ENCODE results near the gene CYP2A6. TPM values are rescaled to one million over a fixed set of nuclear protein-coding genes. Genes with fewer than 3 reads are reported as not detected.
"Not testable (repeated sequence)": the region's sequence is repeated elsewhere in the genome, so short reads cannot be mapped to it uniquely, and the experiment has no call there.

Gene CYP2A6
- total and polyA plus RNA-seq, 2 experiments from 2014 or later = 0.42 TPM; not detected in 1

DNA sequence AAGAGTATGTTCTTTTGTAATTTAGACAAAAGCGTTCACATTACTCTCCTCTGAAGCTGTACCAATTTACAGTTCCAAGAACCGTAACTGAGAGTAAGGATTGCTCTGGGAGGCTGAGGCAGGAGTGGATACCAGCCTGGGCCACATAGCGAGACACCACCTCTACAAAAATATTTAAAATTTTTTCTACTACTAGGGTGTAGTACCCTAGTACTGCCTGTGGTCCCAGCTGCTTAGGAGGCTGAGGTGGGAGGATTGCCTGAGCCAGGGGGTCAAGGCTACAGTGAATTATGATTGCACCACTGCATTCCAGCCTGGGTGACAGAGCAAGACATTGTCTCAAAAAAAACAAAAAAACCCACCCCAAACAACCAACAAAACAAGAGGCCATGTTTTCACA is 12.1 kb upstream of the CYP2A6 start:
- H3K4me3 ChIP-seq = no peak overlapping the region
- TF ChIP-seq, protein P1, sequence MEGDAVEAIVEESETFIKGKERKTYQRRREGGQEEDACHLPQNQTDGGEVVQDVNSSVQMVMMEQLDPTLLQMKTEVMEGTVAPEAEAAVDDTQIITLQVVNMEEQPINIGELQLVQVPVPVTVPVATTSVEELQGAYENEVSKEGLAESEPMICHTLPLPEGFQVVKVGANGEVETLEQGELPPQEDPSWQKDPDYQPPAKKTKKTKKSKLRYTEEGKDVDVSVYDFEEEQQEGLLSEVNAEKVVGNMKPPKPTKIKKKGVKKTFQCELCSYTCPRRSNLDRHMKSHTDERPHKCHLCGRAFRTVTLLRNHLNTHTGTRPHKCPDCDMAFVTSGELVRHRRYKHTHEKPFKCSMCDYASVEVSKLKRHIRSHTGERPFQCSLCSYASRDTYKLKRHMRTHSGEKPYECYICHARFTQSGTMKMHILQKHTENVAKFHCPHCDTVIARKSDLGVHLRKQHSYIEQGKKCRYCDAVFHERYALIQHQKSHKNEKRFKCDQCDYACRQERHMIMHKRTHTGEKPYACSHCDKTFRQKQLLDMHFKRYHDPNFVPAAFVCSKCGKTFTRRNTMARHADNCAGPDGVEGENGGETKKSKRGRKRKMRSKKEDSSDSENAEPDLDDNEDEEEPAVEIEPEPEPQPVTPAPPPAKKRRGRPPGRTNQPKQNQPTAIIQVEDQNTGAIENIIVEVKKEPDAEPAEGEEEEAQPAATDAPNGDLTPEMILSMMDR (IDR thresholded peaks at IDR 0.05; ENCODE audit: low read depth, low read length) = no peak
- no peak overlapping the region for H3K27ac ChIP-seq
- H3K4me1 ChIP-seq (ENCODE audit: low read depth) = no peaks in the 10 kb centered on the region
- H3K27me3 ChIP-seq = no peaks in the 10 kb centered on the region
- no peaks in the 10 kb centered on the region for H3K9me3 ChIP-seq (ENCODE audit: low read depth)
- no peak for DNase-seq (ENCODE audit: low read depth in 1 of 2, low spot score in 1 of 2)
- no peaks in the 10 kb centered on the region for H3K36me3 ChIP-seq

DNA sequence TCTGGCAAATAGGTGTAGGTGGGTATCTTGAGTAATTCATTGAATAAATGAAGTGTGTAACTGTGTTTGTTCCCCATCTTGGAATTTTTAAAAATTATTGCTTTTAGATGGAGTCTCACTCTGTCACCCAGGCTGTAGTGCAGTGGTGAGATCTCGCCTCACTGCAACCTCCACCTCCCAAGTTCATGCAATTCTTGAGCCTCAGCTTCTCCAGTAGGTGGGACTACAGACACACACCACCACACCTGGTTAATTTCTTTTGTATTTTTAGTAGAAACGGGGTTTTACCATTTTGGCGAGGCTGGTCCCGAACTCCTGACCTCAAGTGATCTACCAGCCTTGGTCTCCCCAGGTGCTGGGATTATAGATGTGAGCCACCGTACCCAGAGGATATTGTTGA is 7.9 kb upstream of the CYP2A6 start:
- H3K27me3 ChIP-seq = no peaks in the 10 kb centered on the region
- DNase-seq (ENCODE audit: low read depth in 1 of 2, low spot score in 1 of 2) = no peak
- TF ChIP-seq, protein P1 (IDR thresholded peaks at IDR 0.05; ENCODE audit: low read depth, low read length) = no peak
- H3K27ac ChIP-seq = no peak overlapping the region
- no peaks in the 10 kb centered on the region for H3K36me3 ChIP-seq
- no peak overlapping the region for H3K4me3 ChIP-seq
- no peaks in the 10 kb centered on the region for H3K9me3 ChIP-seq (ENCODE audit: low read depth)
- no peaks in the 10 kb centered on the region for H3K4me1 ChIP-seq (ENCODE audit: low read depth)

DNA sequence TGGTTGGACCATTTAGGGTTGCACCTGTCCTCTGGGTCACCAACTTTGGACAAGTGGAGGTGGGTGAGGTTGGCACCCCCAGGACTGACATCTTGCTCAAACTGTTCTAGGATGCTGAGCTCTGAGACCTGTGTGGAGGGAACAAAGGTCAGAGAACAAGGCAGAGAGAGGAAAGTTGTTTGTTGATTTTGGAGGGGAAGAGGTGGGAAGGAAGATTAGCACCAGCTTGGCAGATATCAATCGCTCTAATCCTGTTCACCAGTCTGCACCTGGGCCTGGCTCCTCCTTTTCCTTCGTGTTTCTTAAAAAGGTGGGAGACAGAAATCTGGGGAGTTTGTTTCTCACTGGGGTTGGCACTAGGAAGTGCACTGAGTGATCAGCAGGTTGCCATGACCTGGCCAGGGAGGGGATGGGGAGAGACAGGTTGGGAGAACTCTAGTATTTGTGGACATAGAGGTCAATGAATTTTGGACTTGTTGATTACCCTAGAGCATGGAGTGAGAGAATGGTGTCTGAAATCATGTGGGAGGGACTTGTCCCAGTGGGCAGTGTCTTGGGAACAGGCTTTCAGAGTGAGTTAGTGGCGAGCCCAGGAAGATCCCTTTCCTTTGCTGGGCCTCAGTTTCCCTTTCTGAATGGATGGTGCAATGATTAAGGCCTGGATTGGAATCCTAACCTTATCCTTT is 2.4 kb upstream of the CYP2A6 start:
- not testable (repeated sequence) for H3K9me3 ChIP-seq (ENCODE audit: low read depth); H3K4me1 ChIP-seq (ENCODE audit: low read depth); H3K27ac ChIP-seq; H3K4me3 ChIP-seq; DNase-seq (ENCODE audit: low read depth in 1 of 2, low spot score in 1 of 2); H3K36me3 ChIP-seq; H3K27me3 ChIP-seq

DNA sequence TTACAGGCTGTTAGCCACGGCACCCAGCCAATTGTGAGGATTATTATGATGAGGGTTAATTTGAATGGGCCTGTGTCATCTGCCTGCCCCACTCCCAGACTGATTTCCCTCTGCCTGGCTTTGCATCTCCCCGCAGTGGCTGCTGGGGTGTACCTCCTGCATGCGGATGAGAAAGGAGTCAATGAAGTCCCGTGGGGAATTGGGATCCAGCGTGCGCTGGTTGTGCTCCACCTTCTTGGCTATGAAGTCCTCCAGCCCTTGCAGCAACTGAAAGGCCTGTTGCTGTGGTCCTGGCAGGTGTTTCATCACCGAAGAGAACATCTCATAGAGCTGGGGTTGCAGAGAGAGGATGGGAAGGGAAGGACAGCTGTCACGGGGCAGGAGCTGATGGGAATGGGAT is 3.5 kb downstream of the CYP2A6 start:
- H3K27me3 ChIP-seq; H3K27ac ChIP-seq; H3K36me3 ChIP-seq; H3K9me3 ChIP-seq (ENCODE audit: low read depth); H3K4me3 ChIP-seq; DNase-seq (ENCODE audit: low read depth in 1 of 2, low spot score in 1 of 2); H3K4me1 ChIP-seq (ENCODE audit: low read depth): not testable (repeated sequence)

DNA sequence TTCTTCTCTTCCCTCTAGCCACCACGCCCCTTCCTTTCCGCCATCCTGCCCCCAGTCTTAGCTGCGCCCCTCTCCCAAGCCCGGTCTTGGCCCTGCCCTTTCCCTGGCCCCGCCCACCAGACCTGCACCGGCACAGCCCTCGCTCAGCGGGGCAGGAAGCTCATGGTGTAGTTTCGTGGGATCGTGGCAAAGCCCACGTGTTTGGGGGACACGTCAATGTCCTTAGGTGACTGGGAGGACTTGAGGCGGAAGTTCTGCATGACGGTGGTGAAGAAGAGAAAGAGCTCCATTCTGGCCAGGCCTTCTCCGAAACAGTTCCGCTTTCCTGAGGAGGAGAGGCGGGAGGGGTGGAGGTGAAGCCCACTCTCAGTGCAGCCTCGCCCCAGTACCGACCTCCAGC is 6.6 kb downstream of the CYP2A6 start:
- not testable (repeated sequence) for H3K27me3 ChIP-seq; H3K9me3 ChIP-seq (ENCODE audit: low read depth); H3K4me1 ChIP-seq (ENCODE audit: low read depth); H3K4me3 ChIP-seq; DNase-seq (ENCODE audit: low read depth in 1 of 2, low spot score in 1 of 2); H3K27ac ChIP-seq; H3K36me3 ChIP-seq

DNA sequence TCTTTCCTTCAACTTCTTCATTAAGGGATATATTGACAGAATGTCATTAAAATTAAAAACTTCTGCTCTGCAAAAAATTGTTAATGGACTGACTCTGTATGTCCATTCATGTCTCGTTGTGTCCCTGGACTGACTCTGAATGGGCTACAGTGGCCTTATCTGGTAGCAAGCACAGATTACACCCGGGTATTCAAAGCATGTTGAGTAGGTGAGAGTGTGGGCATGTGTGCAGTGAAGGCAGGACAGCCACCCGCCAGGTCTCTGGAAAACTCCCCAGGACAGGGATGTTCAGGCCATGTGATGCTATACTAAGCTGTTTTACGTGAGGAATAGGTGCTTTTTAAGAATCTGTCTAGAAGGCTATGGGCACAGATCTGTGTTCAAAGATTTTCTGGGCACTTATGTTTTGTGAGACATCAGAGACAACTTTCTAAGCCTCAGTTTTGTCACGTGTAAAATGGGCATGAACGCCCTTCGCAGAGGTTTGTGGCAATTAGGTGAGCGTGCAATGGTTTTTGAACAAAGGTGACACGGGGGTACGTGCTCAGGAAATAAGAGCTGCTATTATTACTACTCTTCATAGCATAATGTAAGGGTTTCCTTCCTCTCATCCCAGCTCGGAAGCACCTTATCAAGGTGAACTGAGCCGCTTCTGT is 7.1 kb downstream of the CYP2A6 start:
- H3K27ac ChIP-seq; H3K4me3 ChIP-seq; H3K36me3 ChIP-seq; DNase-seq (ENCODE audit: low read depth in 1 of 2, low spot score in 1 of 2); H3K27me3 ChIP-seq; H3K4me1 ChIP-seq (ENCODE audit: low read depth); H3K9me3 ChIP-seq (ENCODE audit: low read depth): not testable (repeated sequence)

DNA sequence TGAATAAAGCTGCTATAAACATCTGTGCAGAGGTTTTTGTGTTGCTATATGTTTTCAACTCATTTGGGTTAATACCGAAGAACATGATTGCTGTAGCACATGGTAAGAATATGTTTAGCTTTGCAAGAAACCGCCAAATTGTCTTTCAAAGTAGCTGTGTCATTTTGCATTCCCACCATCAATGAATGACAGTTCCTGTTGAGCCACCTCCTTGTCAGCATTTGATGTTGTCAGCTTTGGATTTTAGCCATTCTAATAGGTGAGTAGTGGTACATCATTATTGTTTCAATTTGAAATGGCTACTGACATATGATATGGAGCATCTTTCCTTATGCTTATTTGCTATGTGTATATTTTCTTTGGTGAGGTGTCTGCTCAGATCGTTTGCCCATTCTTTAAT is 8.2 kb downstream of the CYP2A6 start:
- not testable (repeated sequence) for DNase-seq (ENCODE audit: low read depth in 1 of 2, low spot score in 1 of 2); H3K4me3 ChIP-seq; H3K27ac ChIP-seq; H3K27me3 ChIP-seq; H3K36me3 ChIP-seq; H3K4me1 ChIP-seq (ENCODE audit: low read depth); H3K9me3 ChIP-seq (ENCODE audit: low read depth)

DNA sequence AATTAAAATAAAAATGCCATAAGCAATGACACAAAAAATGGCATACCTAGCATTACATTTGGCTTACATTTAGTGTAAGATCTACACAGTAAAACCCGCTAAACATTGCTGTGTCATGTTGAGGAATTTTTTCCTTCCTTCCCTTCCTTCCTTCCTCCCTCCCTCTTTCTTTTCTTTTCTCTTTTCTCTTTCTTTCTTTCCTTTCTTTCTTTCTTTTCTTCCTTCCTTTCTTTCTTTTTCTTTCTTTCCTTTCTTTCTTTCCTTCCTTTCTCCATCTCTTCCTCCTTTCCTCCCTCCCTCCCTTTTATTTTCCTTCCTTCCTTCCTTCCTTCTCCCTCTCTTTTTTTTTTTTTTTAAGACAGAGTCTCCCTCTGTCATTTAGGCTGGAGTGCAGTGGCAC is 11.8 kb downstream of the CYP2A6 start:
- not testable (repeated sequence) for H3K4me1 ChIP-seq (ENCODE audit: low read depth); H3K27ac ChIP-seq; H3K9me3 ChIP-seq (ENCODE audit: low read depth); H3K4me3 ChIP-seq; DNase-seq (ENCODE audit: low read depth in 1 of 2, low spot score in 1 of 2); H3K36me3 ChIP-seq; H3K27me3 ChIP-seq
